ENCODE results near the gene BICD2. TPM values are rescaled to one million over a fixed set of nuclear protein-coding genes. Genes with fewer than 3 reads are reported as not detected.

Gene BICD2
- total and polyA plus RNA-seq, 2 donors (not counting 1 experiment from before 2014, with no cell fraction given) = 9.1 to 35.8 TPM

- H2AFZ ChIP-seq (ENCODE audit: low read length) = no peak overlapping the region
- TF ChIP-seq EZH2 (IDR thresholded peaks at IDR 0.05; ENCODE audit: low read length, missing control alignments) (no peak), CTCF (conservative IDR thresholded peaks at IDR 0.05 in 1 of 2, IDR thresholded peaks at IDR 0.05 in 1 of 2; ENCODE audit: low read depth in 1 of 2, low read length in 2 of 2) (no peak)
- no peak overlapping the region for H3K9ac ChIP-seq (ENCODE audit: insufficient read depth, low read length)
- no peak overlapping the region for H3K4me3 ChIP-seq (replicated peaks in 1 of 4; ENCODE audit: control extremely low read depth in 1 of 4, insufficient read depth in 1 of 4, low read depth in 3 of 4, low read length in 4 of 4)
- H3K4me1 ChIP-seq (ENCODE audit: control insufficient read depth, extremely low read depth, insufficient read depth, low read length) = no peaks in the 10 kb centered on the region
- H3K36me3 ChIP-seq (ENCODE audit: control insufficient read depth, insufficient read depth, low read length) = peaks cover 23% of the 10 kb centered on the region
- H3K27me3 ChIP-seq (ENCODE audit: control insufficient read depth, insufficient read depth, low read length) = no peaks in the 10 kb centered on the region
- H3K27ac ChIP-seq (ENCODE audit: insufficient read depth, low read length) = no peak overlapping the region
- no peaks in the 10 kb centered on the region for H3K9me3 ChIP-seq (ENCODE audit: control insufficient read depth, insufficient read depth, low read depth, low read length)
- no peaks in the 10 kb centered on the region for H4K20me1 ChIP-seq (ENCODE audit: control insufficient read depth, extremely low read depth, insufficient read depth, low read length)
- DNase-seq (ENCODE audit: low read depth in 2 of 2) = no peak
- no peaks in the 10 kb centered on the region for H3K79me2 ChIP-seq (ENCODE audit: control insufficient read depth, insufficient read depth, low read length)
- no peak overlapping the region for H3K4me2 ChIP-seq (ENCODE audit: extremely low read depth, insufficient read depth, low read length)
These were observed 51.1 kb downstream of the BICD2 start for GRCh38 chr9:92713528-92713927.

GRCh38 chr9:92712767-92713166 is 51.9 kb downstream of the BICD2 start:
- Histone ChIP-seq H3K27ac (ENCODE audit: insufficient read depth, low read length) (no peak overlapping the region), H3K9me3 (ENCODE audit: control insufficient read depth, insufficient read depth, low read depth, low read length) (no peaks in the 10 kb centered on the region), H3K36me3 (ENCODE audit: control insufficient read depth, insufficient read depth, low read length) (peaks cover 17% of the 10 kb centered on the region), H3K9ac (ENCODE audit: insufficient read depth, low read length) (no peak overlapping the region), H3K4me3 (replicated peaks in 1 of 4; ENCODE audit: control extremely low read depth in 1 of 4, insufficient read depth in 1 of 4, low read depth in 3 of 4, low read length in 4 of 4) (no peak overlapping the region), H4K20me1 (ENCODE audit: control insufficient read depth, extremely low read depth, insufficient read depth, low read length) (no peaks in the 10 kb centered on the region), H3K79me2 (ENCODE audit: control insufficient read depth, insufficient read depth, low read length) (no peaks in the 10 kb centered on the region), H3K27me3 (ENCODE audit: control insufficient read depth, insufficient read depth, low read length) (no peaks in the 10 kb centered on the region), H2AFZ (ENCODE audit: low read length) (no peak overlapping the region), H3K4me2 (ENCODE audit: extremely low read depth, insufficient read depth, low read length) (no peak overlapping the region), H3K4me1 (ENCODE audit: control insufficient read depth, extremely low read depth, insufficient read depth, low read length) (no peaks in the 10 kb centered on the region)
- TF ChIP-seq CTCF (conservative IDR thresholded peaks at IDR 0.05 in 1 of 2, IDR thresholded peaks at IDR 0.05 in 1 of 2; ENCODE audit: low read depth in 1 of 2, low read length in 2 of 2) (no peak), EZH2 (IDR thresholded peaks at IDR 0.05; ENCODE audit: low read length, missing control alignments) (no peak)
- DNase-seq (ENCODE audit: low read depth in 2 of 2) = no peak

DNA sequence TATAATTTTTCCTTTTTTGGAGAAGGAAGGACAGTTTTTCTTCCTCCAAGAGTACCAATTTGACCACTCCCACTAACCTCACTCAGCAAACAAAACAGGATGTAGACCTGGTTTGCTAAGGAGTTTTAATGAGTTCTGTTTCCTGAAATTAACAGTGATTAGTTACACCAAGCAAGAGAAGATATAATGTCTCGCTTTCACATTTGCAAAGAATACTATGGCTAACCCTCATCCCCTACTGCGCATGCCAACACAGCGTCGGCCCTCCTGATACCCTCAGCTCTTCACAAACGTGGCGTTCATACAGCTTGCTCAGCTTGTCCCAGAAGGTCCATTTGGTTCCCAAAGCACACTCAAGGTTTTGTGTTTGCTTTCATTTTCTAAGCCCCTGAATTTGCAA is 52.8 kb downstream of the BICD2 start:
- Histone ChIP-seq H3K36me3 (ENCODE audit: control insufficient read depth, insufficient read depth, low read length) (peaks cover 13% of the 10 kb centered on the region), H3K27me3 (ENCODE audit: control insufficient read depth, insufficient read depth, low read length) (no peaks in the 10 kb centered on the region), H3K27ac (ENCODE audit: insufficient read depth, low read length) (no peak overlapping the region), H4K20me1 (ENCODE audit: control insufficient read depth, extremely low read depth, insufficient read depth, low read length) (no peaks in the 10 kb centered on the region), H3K4me1 (ENCODE audit: control insufficient read depth, extremely low read depth, insufficient read depth, low read length) (no peaks in the 10 kb centered on the region), H3K4me2 (ENCODE audit: extremely low read depth, insufficient read depth, low read length) (no peak overlapping the region), H2AFZ (ENCODE audit: low read length) (no peak overlapping the region), H3K9me3 (ENCODE audit: control insufficient read depth, insufficient read depth, low read depth, low read length) (no peaks in the 10 kb centered on the region), H3K79me2 (ENCODE audit: control insufficient read depth, insufficient read depth, low read length) (no peaks in the 10 kb centered on the region), H3K9ac (ENCODE audit: insufficient read depth, low read length) (no peak overlapping the region), H3K4me3 (replicated peaks in 1 of 4; ENCODE audit: control extremely low read depth in 1 of 4, insufficient read depth in 1 of 4, low read depth in 3 of 4, low read length in 4 of 4) (no peak overlapping the region)
- no peak for DNase-seq (ENCODE audit: low read depth in 2 of 2)
- TF ChIP-seq CTCF (conservative IDR thresholded peaks at IDR 0.05 in 1 of 2, IDR thresholded peaks at IDR 0.05 in 1 of 2; ENCODE audit: low read depth in 1 of 2, low read length in 2 of 2) (no peak), EZH2 (IDR thresholded peaks at IDR 0.05; ENCODE audit: low read length, missing control alignments) (no peak)
